Non-pigmented ciliary epithelial cell (primary cell): Measurements from ENCODE around the gene ACSL6.

Experiments
- DNase-seq: peaks from one replicate; pipeline ENCODE4 v3.0.0-alpha.2; 2010; ENCODE audit warnings: low read depth

ACSL6 gene

GRCh38 chr5:131977212-131977604, 34.2 kb downstream of the ACSL6 start:
- no peak for DNase-seq

GRCh38 chr5:131976414-131977211, 34.8 kb downstream of the ACSL6 start:
- no peak for DNase-seq

GRCh38 chr5:131974956-131975726, 36.3 kb downstream of the ACSL6 start:
- DNase-seq: no peak

- no peak for DNase-seq
Observed at GRCh38 chr5:131974622-131974955, 36.9 kb downstream of the ACSL6 start.

- no peak for DNase-seq
Observed at GRCh38 chr5:131974016-131974415, 37.4 kb downstream of the ACSL6 start.

- no peak for DNase-seq
Observed at GRCh38 chr5:131973089-131973712, 38.3 kb downstream of the ACSL6 start.

- DNase-seq: no peak
Observed at GRCh38 chr5:131968396-131968954, 43.0 kb downstream of the ACSL6 start.

GRCh38 chr5:131966551-131966950, 44.9 kb downstream of the ACSL6 start:
- no peak for DNase-seq

GRCh38 chr5:131965826-131966415, 45.5 kb downstream of the ACSL6 start:
- DNase-seq: no peak

- no peak for DNase-seq
Observed at GRCh38 chr5:131959906-131960305, 51.6 kb downstream of the ACSL6 start.

- DNase-seq: no peak
Observed at GRCh38 chr5:131959136-131959535, 52.3 kb downstream of the ACSL6 start.

- DNase-seq: no peak
Observed at GRCh38 chr5:131957721-131958441, 53.6 kb downstream of the ACSL6 start.

GRCh38 chr5:131953969-131954368, 57.5 kb downstream of the ACSL6 start:
- no peak for DNase-seq

- DNase-seq: no peak
Observed at GRCh38 chr5:131952301-131952857, 59.1 kb downstream of the ACSL6 start.

- DNase-seq: no peak
Observed at GRCh38 chr5:131950706-131951105, 60.8 kb downstream of the ACSL6 start.

- no peak for DNase-seq
Observed at GRCh38 chr5:131947445-131947844, 64.0 kb downstream of the ACSL6 start.

- DNase-seq: no peak
Observed at GRCh38 chr5:131945551-131946168, 65.8 kb downstream of the ACSL6 start, which contains the start of gene MEIKIN. Gene MEIKIN, minus strand, starts transcription at chr5:131945663. Its CDS starts 158 bp downstream, at chr5:131945505.

GRCh38 chr5:131944702-131945550, 66.5 kb downstream of the ACSL6 start:
- no peak for DNase-seq

- DNase-seq: no peak
Observed at GRCh38 chr5:131943916-131944315, 67.5 kb downstream of the ACSL6 start.

- no peak for DNase-seq
Observed at GRCh38 chr5:131942016-131942415, 69.4 kb downstream of the ACSL6 start.
